ENCODE results near the gene TMEM42. TPM values are rescaled to one million over a fixed set of nuclear protein-coding genes. Genes with fewer than 3 reads are reported as not detected.

Gene TMEM42
- total RNA-seq, 1 experiment from 2014 or later = 15.0 TPM

GRCh38 chr3:44910693-44911092, 49.0 kb downstream of the TMEM42 start:
- no peaks in the 10 kb centered on the region for H3K36me3 Mint-ChIP-seq
- ChIA-PET POLR2A (no interaction called here), CTCF (no interaction called here)
- TF ChIP-seq ZSCAN18 (CRISPR knock-in tag; IDR thresholded peaks at IDR 0.05) = no peak
- no peak for TF ChIP-seq RORB (CRISPR knock-in tag; IDR thresholded peaks at IDR 0.05)
- TF ChIP-seq ATF3 (CRISPR knock-in tag; conservative IDR thresholded peaks at IDR 0.05) = no peak
- no peak for TF ChIP-seq TP53 (CRISPR knock-in tag; IDR thresholded peaks at IDR 0.05)
- TF ChIP-seq AR (CRISPR knock-in tag; IDR thresholded peaks at IDR 0.05) = no peak
- no peak for TF ChIP-seq ZNF512 (CRISPR knock-in tag; IDR thresholded peaks at IDR 0.05; ENCODE audit: borderline replicate concordance)
- TF ChIP-seq ZMAT4 (CRISPR knock-in tag; IDR thresholded peaks at IDR 0.05) = no peak
- TF ChIP-seq PRDM15 (CRISPR knock-in tag; IDR thresholded peaks at IDR 0.05) = no peak
- TF ChIP-seq ZNF532 (CRISPR knock-in tag; IDR thresholded peaks at IDR 0.05; ENCODE audit: borderline replicate concordance) = no peak
- no peak for TF ChIP-seq ZNF671 (CRISPR knock-in tag; IDR thresholded peaks at IDR 0.05)
- no peak for TF ChIP-seq ZNF219 (CRISPR knock-in tag; IDR thresholded peaks at IDR 0.05; ENCODE audit: borderline replicate concordance)
- TF ChIP-seq SP1 (CRISPR knock-in tag; conservative IDR thresholded peaks at IDR 0.05) = no peak
- TF ChIP-seq MXD4 (CRISPR knock-in tag; IDR thresholded peaks at IDR 0.05; ENCODE audit: borderline replicate concordance) = no peak
- H3K4me1 Mint-ChIP-seq = 0 out of 2 replicates have a peak, but pooled peaks cover 4% of the 10 kb centered on the region
- H3K4me3 Mint-ChIP-seq = no peak overlapping the region
- DNase-seq (ENCODE audit: low spot score) (no peak), ATAC-seq (no peak)
- no peak overlapping the region for H3K27ac Mint-ChIP-seq
- peaks cover 7% of the 10 kb centered on the region for H3K27me3 Mint-ChIP-seq (ENCODE audit: low read depth)
- H3K9me3 Mint-ChIP-seq = peaks cover 18% of the 10 kb centered on the region
